ENCODE results near the gene CDK5RAP1. TPM values are rescaled to one million over a fixed set of nuclear protein-coding genes. Genes with fewer than 3 reads are reported as not detected.

The CDK5RAP1 gene
- total and polyA plus RNA-seq, 4 donors = 20.3 to 43.1 (median 23.2) TPM

- Histone ChIP-seq H3K27ac (ENCODE audit: low read depth in 1 of 2, low read length in 1 of 2) (no peak overlapping the region), H3K4me1 (ENCODE audit: control insufficient read depth in 5 of 5, insufficient read depth in 5 of 5, low read length in 5 of 5) (no peaks in the 10 kb centered on the region), H3K9ac (ENCODE audit: insufficient read depth in 1 of 2, low read length in 2 of 2) (no peak overlapping the region), H3K4me3 (no peak overlapping the region), H3K27me3 (ENCODE audit: control insufficient read depth in 3 of 3, insufficient read depth in 3 of 3, low read length in 2 of 3) (no peaks in the 10 kb centered on the region), H3K36me3 (ENCODE audit: control insufficient read depth in 4 of 4, insufficient read depth in 4 of 4, low read length in 4 of 4) (no peaks in the 10 kb centered on the region), H3K9me3 (ENCODE audit: control insufficient read depth in 4 of 4, insufficient read depth in 3 of 4, low read length in 3 of 4) (no peaks in the 10 kb centered on the region)
- TF ChIP-seq CTCF (IDR thresholded peaks at IDR 0.05; ENCODE audit: control extremely low read depth, extremely low read depth) = no peak
- WGBS, 2 donors = 74 to 77% methylated on average over 6 of the region's 6 CpGs
- ATAC-seq (ENCODE audit: insufficient read depth, low FRiP score) = no peak
- no peak for DNase-seq
These were observed 90.9 kb downstream of the CDK5RAP1 start for GRCh38 chr20:33310327-33310899.

GRCh38 chr20:33309631-33310030 is 91.7 kb downstream of the CDK5RAP1 start:
- no peak overlapping the region for H3K4me3 ChIP-seq
- H3K9me3 ChIP-seq (ENCODE audit: control insufficient read depth in 4 of 4, insufficient read depth in 3 of 4, low read length in 3 of 4) = no peaks in the 10 kb centered on the region
- 29 to 62% methylated on average over 2 of the region's 2 CpGs for WGBS, 2 donors
- no peaks in the 10 kb centered on the region for H3K4me1 ChIP-seq (ENCODE audit: control insufficient read depth in 5 of 5, insufficient read depth in 5 of 5, low read length in 5 of 5)
- ATAC-seq (ENCODE audit: insufficient read depth, low FRiP score) = no peak
- no peak overlapping the region for H3K27ac ChIP-seq (ENCODE audit: low read depth in 1 of 2, low read length in 1 of 2)
- no peak for DNase-seq
- TF ChIP-seq CTCF (IDR thresholded peaks at IDR 0.05; ENCODE audit: control extremely low read depth, extremely low read depth) = no peak
- no peaks in the 10 kb centered on the region for H3K36me3 ChIP-seq (ENCODE audit: control insufficient read depth in 4 of 4, insufficient read depth in 4 of 4, low read length in 4 of 4)
- H3K9ac ChIP-seq (ENCODE audit: insufficient read depth in 1 of 2, low read length in 2 of 2) = no peak overlapping the region
- no peaks in the 10 kb centered on the region for H3K27me3 ChIP-seq (ENCODE audit: control insufficient read depth in 3 of 3, insufficient read depth in 3 of 3, low read length in 2 of 3)

Other genes starting within 250 kb of the CDK5RAP1 start
- under 1 TPM in 1 of 2 donors, not detected in 1; 0.40 TPM for gene BPIFA2, start 233.4 kb downstream of the CDK5RAP1 start, total RNA-seq
- 1 to 10 TPM; 1.2 to 3.1 TPM for gene BPIFA2, start 233.4 kb downstream of the CDK5RAP1 start, polyA plus RNA-seq
- gene BPIFA3, start 184.2 kb downstream of the CDK5RAP1 start, total RNA-seq = not detected
- not detected for gene BPIFA3, start 184.2 kb downstream of the CDK5RAP1 start, polyA plus RNA-seq
- gene BPIFA1, start 165.5 kb downstream of the CDK5RAP1 start, total RNA-seq = 10 to 100 TPM in 1 of 2 donors, under 1 TPM in 1; 0.48 to 59.6 TPM
- gene BPIFA1, start 165.5 kb downstream of the CDK5RAP1 start, polyA plus RNA-seq = 100 to 1,000 TPM in 1 of 2 donors, 10 to 100 TPM in 1; 13.2 to 153 TPM
- 100 to 1,000 TPM in 1 of 2 donors, 10 to 100 TPM in 1; 61.9 to 445 TPM for gene BPIFB1, start 118.3 kb downstream of the CDK5RAP1 start, total RNA-seq
- gene BPIFB1, start 118.3 kb downstream of the CDK5RAP1 start, polyA plus RNA-seq = 100 to 1,000 TPM; 251 to 333 TPM
- gene SNTA1, start 42.2 kb upstream of the CDK5RAP1 start, total RNA-seq = 1 to 10 TPM; 5.0 to 9.9 TPM
- gene SNTA1, start 42.2 kb upstream of the CDK5RAP1 start, polyA plus RNA-seq = 1 to 10 TPM; 3.7 to 8.6 TPM
- gene CBFA2T2, start 88.6 kb upstream of the CDK5RAP1 start, total RNA-seq = 10 to 100 TPM; 10.8 to 19.1 TPM
- gene CBFA2T2, start 88.6 kb upstream of the CDK5RAP1 start, polyA plus RNA-seq = 1 to 10 TPM; 5.1 to 5.6 TPM